ENCODE measurements around the gene GRIK3. TPM values are rescaled to one million over a fixed set of nuclear protein-coding genes. Genes with fewer than 3 reads are reported as not detected.

GRIK3 gene
- total and polyA plus RNA-seq, 4 donors, result 0.68 to 1.6 TPM; not detected in 2

- Histone ChIP-seq H3K4me1 (ENCODE audit: control insufficient read depth in 1 of 2, insufficient read depth in 2 of 2, low read length in 2 of 2) (no peaks in the 10 kb centered on the region), H3K4me3 (ENCODE audit: low read length in 2 of 2) (no peak overlapping the region), H3K36me3 (ENCODE audit: control insufficient read depth in 1 of 2, insufficient read depth in 2 of 2, low read length in 1 of 2) (no peaks in the 10 kb centered on the region), H3K9me3 (ENCODE audit: control insufficient read depth, low read length) (no peaks in the 10 kb centered on the region), H3K27me3 (ENCODE audit: control insufficient read depth in 1 of 2, insufficient read depth in 2 of 2, low read length in 1 of 2) (no peaks in the 10 kb centered on the region), H3K27ac (ENCODE audit: low read depth in 1 of 2, low read length in 2 of 2) (no peak overlapping the region)
- ATAC-seq (ENCODE audit: low FRiP score) (no peak), DNase-seq (no peak)
- intact Hi-C loops (cut with DNase I), result no loop called here
- 63 to 69% methylated on average over 7 of the region's 7 CpGs for WGBS, 2 donors
These were observed 37.5 kb upstream of the GRIK3 start for GRCh38 chr1:37071829-37072228.

- H3K36me3 ChIP-seq (ENCODE audit: control insufficient read depth in 1 of 2, insufficient read depth in 2 of 2, low read length in 1 of 2), result no peaks in the 10 kb centered on the region
These were observed 35.8 kb upstream of the GRIK3 start for GRCh38 chr1:37070126-37070525.

GRCh38 chr1:37069406-37069805 is 35.1 kb upstream of the GRIK3 start:
- no peaks in the 10 kb centered on the region for H3K36me3 ChIP-seq (ENCODE audit: control insufficient read depth in 1 of 2, insufficient read depth in 2 of 2, low read length in 1 of 2)
- DNase-seq (no peak), ATAC-seq (ENCODE audit: low FRiP score) (no peak)
- 68 to 77% methylated on average over 4 of the region's 4 CpGs for WGBS, 2 donors
- no peaks in the 10 kb centered on the region for H3K4me1 ChIP-seq (ENCODE audit: control insufficient read depth in 1 of 2, insufficient read depth in 2 of 2, low read length in 2 of 2)
- intact Hi-C loops (cut with DNase I), result no loop called here
- no peaks in the 10 kb centered on the region for H3K27me3 ChIP-seq (ENCODE audit: control insufficient read depth in 1 of 2, insufficient read depth in 2 of 2, low read length in 1 of 2)
- no peak overlapping the region for H3K27ac ChIP-seq (ENCODE audit: low read depth in 1 of 2, low read length in 2 of 2)
- H3K9me3 ChIP-seq (ENCODE audit: control insufficient read depth, low read length), result no peaks in the 10 kb centered on the region
- H3K4me3 ChIP-seq (ENCODE audit: low read length in 2 of 2), result no peak overlapping the region

More at GRCh38 chr1:37070126-37070525, 35.8 kb upstream of the GRIK3 start:
- no peaks in the 10 kb centered on the region for H3K4me1 ChIP-seq (ENCODE audit: control insufficient read depth in 1 of 2, insufficient read depth in 2 of 2, low read length in 2 of 2)
- 62 to 71% methylated on average over 5 of the region's 5 CpGs for WGBS, 2 donors
- H3K4me3 ChIP-seq (ENCODE audit: low read length in 2 of 2), result no peak overlapping the region
- intact Hi-C loops (cut with DNase I), result no loop called here
- ATAC-seq (ENCODE audit: low FRiP score), result no peak
- H3K27me3 ChIP-seq (ENCODE audit: control insufficient read depth in 1 of 2, insufficient read depth in 2 of 2, low read length in 1 of 2), result no peaks in the 10 kb centered on the region
- H3K27ac ChIP-seq (ENCODE audit: low read depth in 1 of 2, low read length in 2 of 2), result no peak overlapping the region
- no peak for DNase-seq
- no peaks in the 10 kb centered on the region for H3K9me3 ChIP-seq (ENCODE audit: control insufficient read depth, low read length)

- Histone ChIP-seq H3K4me3 (ENCODE audit: low read length in 2 of 2) (no peak overlapping the region), H3K4me1 (ENCODE audit: control insufficient read depth in 1 of 2, insufficient read depth in 2 of 2, low read length in 2 of 2) (no peaks in the 10 kb centered on the region), H3K36me3 (ENCODE audit: control insufficient read depth in 1 of 2, insufficient read depth in 2 of 2, low read length in 1 of 2) (no peaks in the 10 kb centered on the region), H3K9me3 (ENCODE audit: control insufficient read depth, low read length) (no peaks in the 10 kb centered on the region), H3K27me3 (ENCODE audit: control insufficient read depth in 1 of 2, insufficient read depth in 2 of 2, low read length in 1 of 2) (no peaks in the 10 kb centered on the region), H3K27ac (ENCODE audit: low read depth in 1 of 2, low read length in 2 of 2) (no peak overlapping the region)
- WGBS, 2 donors, result 39 to 43% methylated on average over 9 of the region's 9 CpGs
- intact Hi-C loops (cut with DNase I), result no loop called here
- no peak for ATAC-seq (ENCODE audit: low FRiP score)
- no peak for DNase-seq
These were observed 34.6 kb upstream of the GRIK3 start for GRCh38 chr1:37068897-37069296.

GRCh38 chr1:37068260-37068659 is 33.9 kb upstream of the GRIK3 start:
- Histone ChIP-seq H3K27ac (ENCODE audit: low read depth in 1 of 2, low read length in 2 of 2) (no peak overlapping the region), H3K27me3 (ENCODE audit: control insufficient read depth in 1 of 2, insufficient read depth in 2 of 2, low read length in 1 of 2) (no peaks in the 10 kb centered on the region), H3K9me3 (ENCODE audit: control insufficient read depth, low read length) (no peaks in the 10 kb centered on the region), H3K4me3 (ENCODE audit: low read length in 2 of 2) (no peak overlapping the region), H3K4me1 (ENCODE audit: control insufficient read depth in 1 of 2, insufficient read depth in 2 of 2, low read length in 2 of 2) (no peaks in the 10 kb centered on the region), H3K36me3 (ENCODE audit: control insufficient read depth in 1 of 2, insufficient read depth in 2 of 2, low read length in 1 of 2) (no peaks in the 10 kb centered on the region)
- intact Hi-C loops (cut with DNase I), result no loop called here
- WGBS, 2 donors, result 71 to 74% methylated on average over 3 of the region's 3 CpGs
- no peak for DNase-seq
- ATAC-seq (ENCODE audit: low FRiP score), result no peak

GRCh38 chr1:37064039-37064438 is 29.7 kb upstream of the GRIK3 start:
- WGBS, 2 donors, result 31 to 38% methylated on average over 4 of the region's 4 CpGs
- H3K9me3 ChIP-seq (ENCODE audit: control insufficient read depth, low read length), result no peaks in the 10 kb centered on the region
- ATAC-seq (ENCODE audit: low FRiP score) (no peak), DNase-seq (no peak)
- no peak overlapping the region for H3K4me3 ChIP-seq (ENCODE audit: low read length in 2 of 2)
- no peaks in the 10 kb centered on the region for H3K36me3 ChIP-seq (ENCODE audit: control insufficient read depth in 1 of 2, insufficient read depth in 2 of 2, low read length in 1 of 2)
- H3K27ac ChIP-seq (ENCODE audit: low read depth in 1 of 2, low read length in 2 of 2), result no peak overlapping the region
- no peaks in the 10 kb centered on the region for H3K4me1 ChIP-seq (ENCODE audit: control insufficient read depth in 1 of 2, insufficient read depth in 2 of 2, low read length in 2 of 2)
- H3K27me3 ChIP-seq (ENCODE audit: control insufficient read depth in 1 of 2, insufficient read depth in 2 of 2, low read length in 1 of 2), result no peaks in the 10 kb centered on the region
- intact Hi-C loops (cut with DNase I), result no loop called here

GRCh38 chr1:37059346-37059745 is 25.0 kb upstream of the GRIK3 start:
- Histone ChIP-seq H3K27me3 (ENCODE audit: control insufficient read depth in 1 of 2, insufficient read depth in 2 of 2, low read length in 1 of 2) (peaks cover 0 to 2% of the 10 kb centered on the region in 2 donors), H3K36me3 (ENCODE audit: control insufficient read depth in 1 of 2, insufficient read depth in 2 of 2, low read length in 1 of 2) (no peaks in the 10 kb centered on the region), H3K27ac (ENCODE audit: low read depth in 1 of 2, low read length in 2 of 2) (no peak overlapping the region), H3K4me1 (ENCODE audit: control insufficient read depth in 1 of 2, insufficient read depth in 2 of 2, low read length in 2 of 2) (no peaks in the 10 kb centered on the region), H3K4me3 (ENCODE audit: low read length in 2 of 2) (no peak overlapping the region), H3K9me3 (ENCODE audit: control insufficient read depth, low read length) (peaks cover 1% of the 10 kb centered on the region)
- ATAC-seq (ENCODE audit: low FRiP score) (no peak), DNase-seq (no peak)
- intact Hi-C loops (cut with DNase I), result no loop called here
- 39 to 41% methylated on average over 8 of the region's 8 CpGs for WGBS, 2 donors

- Histone ChIP-seq H3K4me3 (ENCODE audit: low read length in 2 of 2) (no peak overlapping the region), H3K27me3 (ENCODE audit: control insufficient read depth in 1 of 2, insufficient read depth in 2 of 2, low read length in 1 of 2) (peaks cover 0 to 2% of the 10 kb centered on the region in 2 donors), H3K27ac (ENCODE audit: low read depth in 1 of 2, low read length in 2 of 2) (no peak overlapping the region), H3K36me3 (ENCODE audit: control insufficient read depth in 1 of 2, insufficient read depth in 2 of 2, low read length in 1 of 2) (no peaks in the 10 kb centered on the region), H3K9me3 (ENCODE audit: control insufficient read depth, low read length) (peaks cover 1% of the 10 kb centered on the region), H3K4me1 (ENCODE audit: control insufficient read depth in 1 of 2, insufficient read depth in 2 of 2, low read length in 2 of 2) (no peaks in the 10 kb centered on the region)
- DNase-seq, result no peak
- 66% methylated on average over 5 of the region's 5 CpGs for WGBS, 2 donors
- ATAC-seq (ENCODE audit: low FRiP score), result no peak
- intact Hi-C loops (cut with DNase I), result no loop called here
These were observed 24.2 kb upstream of the GRIK3 start for GRCh38 chr1:37058424-37058988.

GRCh38 chr1:37056325-37056724 is 22.0 kb upstream of the GRIK3 start:
- Histone ChIP-seq H3K27me3 (ENCODE audit: control insufficient read depth in 1 of 2, insufficient read depth in 2 of 2, low read length in 1 of 2) (peaks cover 0 to 2% of the 10 kb centered on the region in 2 donors), H3K36me3 (ENCODE audit: control insufficient read depth in 1 of 2, insufficient read depth in 2 of 2, low read length in 1 of 2) (no peaks in the 10 kb centered on the region), H3K27ac (ENCODE audit: low read depth in 1 of 2, low read length in 2 of 2) (no peak overlapping the region), H3K9me3 (ENCODE audit: control insufficient read depth, low read length) (peaks cover 1% of the 10 kb centered on the region), H3K4me1 (ENCODE audit: control insufficient read depth in 1 of 2, insufficient read depth in 2 of 2, low read length in 2 of 2) (no peaks in the 10 kb centered on the region), H3K4me3 (ENCODE audit: low read length in 2 of 2) (no peak overlapping the region)
- no peak for ATAC-seq (ENCODE audit: low FRiP score)
- intact Hi-C loops (cut with DNase I), result no loop called here
- WGBS, 2 donors, result 14 to 20% methylated on average over 6 of the region's 6 CpGs
- no peak for DNase-seq
